AG04450 (cell line): ENCODE data around the gene CDC42EP5. TPM values are rescaled to one million over a fixed set of nuclear protein-coding genes. Genes with fewer than 3 reads are reported as not detected.

Experiments
- CTCF ChIA-PET: fragments of 300-600, 350-600 bp; formaldehyde crosslinking; extraction: SDS; loops from one replicate; lab custom pipeline; 2022; ENCODE audit warnings: antibody characterized with exemption, inconsistent platforms; lab: Charles Lee
- POLR2A ChIA-PET: fragments of 350-600 bp; formaldehyde crosslinking; extraction: SDS; loops from one replicate; lab custom pipeline; 2021; ENCODE audit warnings: antibody characterized with exemption, inconsistent platforms; lab: Yijun Ruan, JAX
- DNase-seq: peaks from one replicate; pipeline ENCODE4 v3.0.0-alpha.2; 2011; ENCODE audit warnings: low read depth, low spot score
- H3K27ac ChIP-seq: one replicate; pipeline ENCODE4 v1.5.1; 2012; ENCODE audit warnings: low read depth, low read length, control low read depth
- H3K27me3 ChIP-seq: one replicate; pipeline ENCODE4 v1.6.0; 2012; ENCODE audit warnings: low read length; ENCODE audit not compliant: control insufficient read depth, insufficient read depth
- H3K4me3 ChIP-seq: 2 replicates; pipeline ENCODE4 v1.5.1; 2011; ENCODE audit warnings: mild to moderate bottlenecking, low read depth, low read length, control low read depth
- H3K9me3 ChIP-seq: 2 replicates; pipeline ENCODE4 v1.5.1; 2012; ENCODE audit warnings: low read length; ENCODE audit not compliant: control insufficient read depth, insufficient read depth
- CTCF ChIP-seq: IDR thresholded peaks from 2 replicates; pipeline ENCODE4 v1.5.1; 2011; ENCODE audit warnings: low read depth, low read length, control low read depth, inconsistent platforms
- polyA plus RNA-seq: library from polyadenylated mRNA; depleted of rRNA; stranded (reverse); fragments of >200 nt; gene quantifications from 2 replicates; pipeline ENCODE4 v1.2.3, GENCODE V29; 2011

The CDC42EP5 gene
- polyA plus RNA-seq, 1 experiment, result 12.3 TPM

- Histone ChIP-seq H3K4me3 (no peak overlapping the region), H3K27ac (no peak overlapping the region), H3K9me3 (peaks cover 9% of the 10 kb centered on the region; the same call in 1 of the 2 replicates), H3K27me3 (peaks cover 47% of the 10 kb centered on the region)
- CTCF ChIA-PET, result interaction anchor here (1.0 kb wide), 1 partner anchor 30 kb away, joined by 5 read pairs; no protein-coding TSS in a partner anchor
- no peak for DNase-seq
- no peak for TF ChIP-seq CTCF
- POLR2A ChIA-PET, result interaction anchor here (0.6 kb wide), 1 partner anchor 9 kb away, joined by 4 read pairs; no protein-coding TSS in a partner anchor
Observed at GRCh38 chr19:54420383-54421168, 52.5 kb downstream of the CDC42EP5 start.

- ChIA-PET POLR2A (interaction anchor here (0.6 kb wide), 1 partner anchor 9 kb away, joined by 4 read pairs; no protein-coding TSS in a partner anchor), CTCF (interaction anchor here (1.0 kb wide), 1 partner anchor 30 kb away, joined by 5 read pairs; no protein-coding TSS in a partner anchor)
- Histone ChIP-seq H3K27ac (no peak overlapping the region), H3K9me3 (peaks cover 9% of the 10 kb centered on the region; the same call in 1 of the 2 replicates), H3K27me3 (peaks cover 49% of the 10 kb centered on the region), H3K4me3 (no peak overlapping the region)
- no peak for TF ChIP-seq CTCF
- no peak for DNase-seq
Observed at GRCh38 chr19:54420068-54420382, 53.1 kb downstream of the CDC42EP5 start.

- peaks cover 47% of the 10 kb centered on the region for H3K27me3 ChIP-seq
- ChIA-PET CTCF (no interaction called here), POLR2A (no interaction called here)
- no peak overlapping the region for H3K4me3 ChIP-seq
- DNase-seq, result no peak
- peaks cover 5% of the 10 kb centered on the region; the same call in 1 of the 2 replicates for H3K9me3 ChIP-seq
- TF ChIP-seq CTCF, result no peak
- no peak overlapping the region for H3K27ac ChIP-seq
Observed at GRCh38 chr19:54418930-54419800, 53.9 kb downstream of the CDC42EP5 start.

- Histone ChIP-seq H3K27me3 (peaks cover 46% of the 10 kb centered on the region), H3K4me3 (no peak overlapping the region), H3K27ac (no peak overlapping the region), H3K9me3 (peaks cover 4% of the 10 kb centered on the region; the same call in 1 of the 2 replicates)
- ChIA-PET POLR2A (no interaction called here), CTCF (no interaction called here)
- DNase-seq, result no peak
- no peak for TF ChIP-seq CTCF
Observed at GRCh38 chr19:54418030-54418929, 54.8 kb downstream of the CDC42EP5 start.
